Panc1 (cell line): Measurements from ENCODE around the gene CKAP5.

Source experiments
- POLR2AphosphoS5 ChIP-seq: IDR thresholded peaks from 2 replicates; pipeline ENCODE4 v1.6.1; 2012; ENCODE audit warnings: mild to moderate bottlenecking, low read depth, low read length, moderate library complexity
- REST ChIP-seq, 2 experiments: IDR thresholded peaks; 2 replicates each; pipeline ENCODE4 v1.6.1; 2011 to 2012; ENCODE audit warnings: low read depth in 2 of 2, control low read depth in 1 of 2, low read length in 1 of 2, mild to moderate bottlenecking in 1 of 2, moderate library complexity in 1 of 2; ENCODE audit not compliant: insufficient read depth in 1 of 2
- SIN3A ChIP-seq: IDR thresholded peaks from 2 replicates; pipeline ENCODE4 v1.6.1; 2012; ENCODE audit warnings: low read depth, mild to moderate bottlenecking, low read length, moderate library complexity, borderline replicate concordance; ENCODE audit not compliant: insufficient read depth
- TCF7L2 ChIP-seq: IDR thresholded peaks from 2 replicates; pipeline ENCODE4 v1.6.1; 2011; ENCODE audit warnings: mild to moderate bottlenecking, low read depth, low read length, inconsistent platforms
- TF ChIP-seq, protein P1 (sequence below): fragments of 450-650 bp; IDR thresholded peaks from 2 replicates; pipeline ENCODE4 v1.5.1; 2017; ENCODE audit warnings: mild to moderate bottlenecking

GRCh38 chr11:46737699-46738098 lies 108.4 kb downstream of the CKAP5 start:
- TF ChIP-seq, protein P1, sequence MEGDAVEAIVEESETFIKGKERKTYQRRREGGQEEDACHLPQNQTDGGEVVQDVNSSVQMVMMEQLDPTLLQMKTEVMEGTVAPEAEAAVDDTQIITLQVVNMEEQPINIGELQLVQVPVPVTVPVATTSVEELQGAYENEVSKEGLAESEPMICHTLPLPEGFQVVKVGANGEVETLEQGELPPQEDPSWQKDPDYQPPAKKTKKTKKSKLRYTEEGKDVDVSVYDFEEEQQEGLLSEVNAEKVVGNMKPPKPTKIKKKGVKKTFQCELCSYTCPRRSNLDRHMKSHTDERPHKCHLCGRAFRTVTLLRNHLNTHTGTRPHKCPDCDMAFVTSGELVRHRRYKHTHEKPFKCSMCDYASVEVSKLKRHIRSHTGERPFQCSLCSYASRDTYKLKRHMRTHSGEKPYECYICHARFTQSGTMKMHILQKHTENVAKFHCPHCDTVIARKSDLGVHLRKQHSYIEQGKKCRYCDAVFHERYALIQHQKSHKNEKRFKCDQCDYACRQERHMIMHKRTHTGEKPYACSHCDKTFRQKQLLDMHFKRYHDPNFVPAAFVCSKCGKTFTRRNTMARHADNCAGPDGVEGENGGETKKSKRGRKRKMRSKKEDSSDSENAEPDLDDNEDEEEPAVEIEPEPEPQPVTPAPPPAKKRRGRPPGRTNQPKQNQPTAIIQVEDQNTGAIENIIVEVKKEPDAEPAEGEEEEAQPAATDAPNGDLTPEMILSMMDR = no peak
- no peak for TF ChIP-seq SIN3A
- TF ChIP-seq REST (IDR thresholded peaks at IDR 0.05; ENCODE audit: insufficient read depth in 1 of 2, low read depth in 2 of 2, low read length in 1 of 2) = no peak
- TF ChIP-seq POLR2AphosphoS5 = no peak
- TF ChIP-seq TCF7L2 = no peak
